Measurements from ENCODE around the gene EXOSC1.

GRCh38 chr10:97411406-97411805, 34.4 kb downstream of the EXOSC1 start:
- TF ChIP-seq CTCF (conservative IDR thresholded peaks at IDR 0.05) (no peak), ZFX (IDR thresholded peaks at IDR 0.05) (no peak)

Data from C4-2B (cell line).